NOMO-1 (cell line): ENCODE data around the gene DYNC1I1.
A peak's percentile ranks its signal among the peaks of the same experiment; 100 is the strongest.

Experiments
- DNase-seq, 2 experiments: peaks; one replicate each; lab custom pipeline; 2025; ENCODE audit not compliant: unreplicated experiment in 2 of 2; lab: John Stamatoyannopoulos, UW

The DYNC1I1 gene

GRCh38 chr7:96067321-96067720, 295.0 kb downstream of the DYNC1I1 start:
- no peak for DNase-seq

GRCh38 chr7:96069401-96069800, 297.0 kb downstream of the DYNC1I1 start:
- DNase-seq = no peak

GRCh38 chr7:96074871-96075270, 302.5 kb downstream of the DYNC1I1 start:
- no peak for DNase-seq

GRCh38 chr7:96075510-96076349, 303.4 kb downstream of the DYNC1I1 start:
- peak; percentile 93 to 94 for DNase-seq

- no peak for DNase-seq
Measured at GRCh38 chr7:96076350-96076707, 304.0 kb downstream of the DYNC1I1 start.

GRCh38 chr7:96080027-96080426, 307.7 kb downstream of the DYNC1I1 start:
- peak; percentile 83 to 99 for DNase-seq

- DNase-seq = peak; percentile 59 to 75
Measured at GRCh38 chr7:96084881-96085553, 312.7 kb downstream of the DYNC1I1 start.

- peak in 1 of 2 experiments; percentile 28 for DNase-seq
Measured at GRCh38 chr7:96085953-96086352, 313.6 kb downstream of the DYNC1I1 start.

GRCh38 chr7:96088579-96088978, 316.2 kb downstream of the DYNC1I1 start:
- peak in 1 of 2 experiments; percentile 98 for DNase-seq

GRCh38 chr7:96089511-96089910, 317.2 kb downstream of the DYNC1I1 start:
- DNase-seq = peak; percentile 74 to 89

GRCh38 chr7:96090756-96091155, 318.4 kb downstream of the DYNC1I1 start:
- peak in 1 of 2 experiments; percentile 41 for DNase-seq

- DNase-seq = peak in 1 of 2 experiments; percentile 67
Measured at GRCh38 chr7:96093435-96093834, 321.1 kb downstream of the DYNC1I1 start.

GRCh38 chr7:96097835-96098234, 325.5 kb downstream of the DYNC1I1 start:
- no peak for DNase-seq

- peak in 1 of 2 experiments; percentile 51 for DNase-seq
Measured at GRCh38 chr7:96100737-96101136, 328.4 kb downstream of the DYNC1I1 start.

GRCh38 chr7:96102096-96102811, 329.9 kb downstream of the DYNC1I1 start:
- DNase-seq = no peak

GRCh38 chr7:96104984-96105383, 332.6 kb downstream of the DYNC1I1 start:
- DNase-seq = no peak

- DNase-seq = no peak
Measured at GRCh38 chr7:96111405-96111804, 339.1 kb downstream of the DYNC1I1 start.

- no peak for DNase-seq
Measured at GRCh38 chr7:96114190-96114589, 341.8 kb downstream of the DYNC1I1 start.

GRCh38 chr7:96116173-96116572, 343.8 kb downstream of the DYNC1I1 start:
- DNase-seq = no peak

GRCh38 chr7:96118449-96119001, 346.2 kb downstream of the DYNC1I1 start:
- DNase-seq = no peak
